Measurements from ENCODE around the gene ZNF333.

DNA sequence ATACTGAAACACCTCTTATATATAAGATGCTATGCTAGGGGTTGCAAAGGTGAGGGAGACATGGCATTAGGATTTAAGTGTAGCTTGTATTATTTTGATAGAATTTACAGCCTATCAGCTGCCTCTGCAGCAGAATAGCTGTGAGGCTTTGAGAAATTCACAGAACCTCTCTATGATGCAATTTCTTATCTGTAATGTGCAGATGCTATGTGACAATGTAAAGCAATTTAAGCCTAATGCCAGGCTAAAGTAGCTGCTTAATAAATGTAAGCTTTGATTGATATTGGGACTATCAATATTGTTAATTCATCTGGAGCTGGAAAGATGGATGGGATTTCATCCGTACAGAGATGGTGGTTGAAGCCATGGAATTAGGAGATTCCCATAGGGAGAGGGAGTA, 16.8 kb upstream of the ZNF333 start:
- TF ChIP-seq, protein P1, sequence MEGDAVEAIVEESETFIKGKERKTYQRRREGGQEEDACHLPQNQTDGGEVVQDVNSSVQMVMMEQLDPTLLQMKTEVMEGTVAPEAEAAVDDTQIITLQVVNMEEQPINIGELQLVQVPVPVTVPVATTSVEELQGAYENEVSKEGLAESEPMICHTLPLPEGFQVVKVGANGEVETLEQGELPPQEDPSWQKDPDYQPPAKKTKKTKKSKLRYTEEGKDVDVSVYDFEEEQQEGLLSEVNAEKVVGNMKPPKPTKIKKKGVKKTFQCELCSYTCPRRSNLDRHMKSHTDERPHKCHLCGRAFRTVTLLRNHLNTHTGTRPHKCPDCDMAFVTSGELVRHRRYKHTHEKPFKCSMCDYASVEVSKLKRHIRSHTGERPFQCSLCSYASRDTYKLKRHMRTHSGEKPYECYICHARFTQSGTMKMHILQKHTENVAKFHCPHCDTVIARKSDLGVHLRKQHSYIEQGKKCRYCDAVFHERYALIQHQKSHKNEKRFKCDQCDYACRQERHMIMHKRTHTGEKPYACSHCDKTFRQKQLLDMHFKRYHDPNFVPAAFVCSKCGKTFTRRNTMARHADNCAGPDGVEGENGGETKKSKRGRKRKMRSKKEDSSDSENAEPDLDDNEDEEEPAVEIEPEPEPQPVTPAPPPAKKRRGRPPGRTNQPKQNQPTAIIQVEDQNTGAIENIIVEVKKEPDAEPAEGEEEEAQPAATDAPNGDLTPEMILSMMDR (IDR thresholded peaks at IDR 0.05), result no peak
- no peak for TF ChIP-seq POLR2A (IDR thresholded peaks at IDR 0.05)
